ENCODE measurements around the gene SLC19A2.

- no peak for TF ChIP-seq SRF (IDR thresholded peaks at IDR 0.05; ENCODE audit: low read depth, low read length)
- TF ChIP-seq ZNF263 (CRISPR knock-in tag; IDR thresholded peaks at IDR 0.05) = no peak
- no peak for TF ChIP-seq HMGXB4 (CRISPR knock-in tag; IDR thresholded peaks at IDR 0.05; ENCODE audit: borderline replicate concordance in 1 of 2, low read depth in 1 of 2)
- TF ChIP-seq NR3C1 (CRISPR knock-in tag; IDR thresholded peaks at IDR 0.05) = no peak
- no peak for TF ChIP-seq CEBPB (IDR thresholded peaks at IDR 0.05; ENCODE audit: borderline replicate concordance, low read depth, low read length)
- no peak for TF ChIP-seq POLR2AphosphoS5 (IDR thresholded peaks at IDR 0.05; ENCODE audit: low read depth, low read length)
- no peak for TF ChIP-seq FOXK2 (IDR thresholded peaks at IDR 0.05)
Measured at GRCh38 chr1:169527001-169527400, 41.3 kb upstream of the SLC19A2 start.

Measured in HepG2 (cell line).